Gastroesophageal sphincter (tissue), 3 donors: ENCODE measurements around the gene UVSSA.

Experiments used
- CTCF ChIP-seq, 4 experiments: fragments of 200-600 bp in 2 of 4; fragments of 450-650 bp in 2 of 4; sonication (generic) in 1 of 4; IDR thresholded peaks; one replicate each; pipeline ENCODE4 v1.5.1; 2017 to 2019; ENCODE audit warnings: antibody characterized with exemption in 4 of 4, mild to moderate bottlenecking in 2 of 4, moderate library complexity in 2 of 4
- EP300 ChIP-seq: sonication (generic); formaldehyde crosslinking; IDR thresholded peaks from one replicate; pipeline ENCODE4 v1.6.1; 2017; ENCODE audit warnings: antibody characterized with exemption, mild to moderate bottlenecking
- POLR2A ChIP-seq, 2 donors: fragments of 450-650 bp; IDR thresholded peaks; one replicate each; pipeline ENCODE4 v1.6.1; 2017; ENCODE audit warnings: antibody characterized with exemption in 2 of 2, mild to moderate bottlenecking in 2 of 2, moderate library complexity in 1 of 2
- POLR2AphosphoS5 ChIP-seq: sonication (generic); formaldehyde crosslinking; IDR thresholded peaks from one replicate; pipeline ENCODE4 v1.6.1; 2017; ENCODE audit warnings: antibody characterized with exemption

GRCh38 chr4:1399508-1400190 is 52.6 kb downstream of the UVSSA start:
- TF ChIP-seq CTCF (IDR thresholded peaks at IDR 0.05) (no peak), POLR2A (IDR thresholded peaks at IDR 0.05) (no peak), EP300 (no peak), POLR2AphosphoS5 (no peak)
